Astrocyte (in vitro differentiated cells and primary cell): Measurements from ENCODE around the gene CLN3.

Source experiments
- CTCF ChIP-seq: IDR thresholded peaks from 2 replicates; pipeline ENCODE4 v1.5.1; 2011; ENCODE audit warnings: low read depth, mild to moderate bottlenecking, inconsistent platforms, low read length, moderate library complexity; ENCODE audit not compliant: insufficient read depth
- EZH2 ChIP-seq: IDR thresholded peaks from 2 replicates; pipeline ENCODE4 v1.6.1; 2012; ENCODE audit warnings: mild to moderate bottlenecking, low read length, inconsistent platforms; ENCODE audit not compliant: insufficient read depth

GRCh38 chr16:28482026-28482425, 9.8 kb downstream of the CLN3 start:
- TF ChIP-seq CTCF (no peak), EZH2 (no peak)
